IMR-90 (cell line): ENCODE data around the gene UTP11. TPM values are rescaled to one million over a fixed set of nuclear protein-coding genes. Genes with fewer than 3 reads are reported as not detected.

Experiments used
- ATAC-seq: fragments of 200-7000 bp; cut with Tn5 transposase; 2 replicates; pipeline ENCODE4 v1.9.1; 2020; ENCODE audit warnings: low read depth, mild to moderate bottlenecking, moderate library complexity
- BruUV-seq: library from RNA; stranded (reverse); fragments of 400-500 nt; replicated peaks from 2 replicates; lab custom pipeline; 2021; lab: Mats Ljungman, UMichigan
- CTCF ChIA-PET: fragments of 300-600 bp; formaldehyde crosslinking; extraction: SDS; loops from one replicate; lab custom pipeline; 2021; ENCODE audit warnings: antibody characterized with exemption; lab: Yijun Ruan, JAX
- POLR2A ChIA-PET: fragments of 300-600 bp; sonication (Branson Sonifier 250); formaldehyde crosslinking; loops from one replicate; lab custom pipeline; 2022; ENCODE audit warnings: antibody characterized with exemption; ENCODE audit not compliant: unreplicated experiment; lab: Charles Lee
- DNase-seq: peaks from one replicate; pipeline ENCODE4 v3.0.0; 2013
- H2AFZ ChIP-seq: replicated peaks from 2 replicates; pipeline ENCODE3; 2013; ENCODE audit warnings: low read length, mild to moderate bottlenecking; ENCODE audit not compliant: poor library complexity
- H2AK5ac ChIP-seq: 2 replicates; pipeline ENCODE4 v1.6.1; 2013; ENCODE audit warnings: low read depth, low read length, inconsistent platforms
- H2AK9ac ChIP-seq: replicated peaks from 2 replicates; pipeline ENCODE3; 2013; ENCODE audit warnings: mild to moderate bottlenecking, low read depth, low read length, moderate library complexity; ENCODE audit not compliant: poor library complexity
- H2BK120ac ChIP-seq: 2 replicates; pipeline ENCODE4 v1.6.1; 2013; ENCODE audit warnings: low read depth, low read length, inconsistent platforms
- H2BK15ac ChIP-seq: 3 replicates; pipeline ENCODE4 v1.6.1; 2013; ENCODE audit warnings: low read depth, low read length, inconsistent platforms
- H2BK20ac ChIP-seq: 2 replicates; pipeline ENCODE4 v1.6.1; 2013; ENCODE audit warnings: low read depth, mild to moderate bottlenecking, inconsistent platforms, low read length, moderate library complexity
- H2BK5ac ChIP-seq: 2 replicates; pipeline ENCODE4 v1.6.1; 2013; ENCODE audit warnings: mild to moderate bottlenecking, low read depth, low read length, inconsistent platforms; ENCODE audit not compliant: poor library complexity, severe bottlenecking
- H3K14ac ChIP-seq: replicated peaks from 2 replicates; pipeline ENCODE4 v1.6.1; 2013; ENCODE audit warnings: low read depth, low read length, inconsistent platforms
- H3K18ac ChIP-seq: 2 replicates; pipeline ENCODE4 v1.6.1; 2013; ENCODE audit warnings: low read depth, low read length, control low read depth
- H3K23ac ChIP-seq: 2 replicates; pipeline ENCODE4 v1.6.1; 2013; ENCODE audit warnings: low read depth, low read length, inconsistent platforms
- H3K27ac ChIP-seq: 2 replicates; pipeline ENCODE4 v1.5.1; 2013; ENCODE audit warnings: mild to moderate bottlenecking, control low read depth, low read length; ENCODE audit not compliant: insufficient read depth
- H3K27me3 ChIP-seq: 2 replicates; pipeline ENCODE4 v1.6.1; 2013; ENCODE audit warnings: low read length; ENCODE audit not compliant: control insufficient read depth, insufficient read depth
- H3K36me3 ChIP-seq: 2 replicates; pipeline ENCODE4 v1.6.1; 2013; ENCODE audit warnings: low read length, mixed read lengths; ENCODE audit not compliant: control insufficient read depth, insufficient read depth
- H3K4ac ChIP-seq: 2 replicates; pipeline ENCODE4 v1.6.1; 2013; ENCODE audit warnings: low read depth, low read length, inconsistent platforms
- H3K4me1 ChIP-seq: 2 replicates; pipeline ENCODE4 v1.6.1; 2013; ENCODE audit warnings: low read length, mixed read lengths; ENCODE audit not compliant: control insufficient read depth, insufficient read depth
- H3K4me2 ChIP-seq: 2 replicates; pipeline ENCODE4 v1.6.1; 2013; ENCODE audit warnings: low read depth, mild to moderate bottlenecking, control low read depth, low read length, moderate library complexity
- H3K4me3 ChIP-seq: 2 replicates; pipeline ENCODE4 v1.5.1; 2013; ENCODE audit warnings: low read depth, mild to moderate bottlenecking, control low read depth, low read length, moderate library complexity; ENCODE audit not compliant: insufficient read depth
- H3K56ac ChIP-seq: 2 replicates; pipeline ENCODE4 v1.6.1; 2013; ENCODE audit warnings: low read length, inconsistent platforms; ENCODE audit not compliant: insufficient read depth; ENCODE audit errors: extremely low read depth
- H3K79me1 ChIP-seq, 2 experiments: 2 replicates each; pipeline ENCODE4 v1.6.1; 2013; ENCODE audit warnings: low read length in 2 of 2, inconsistent platforms in 1 of 2, low read depth in 1 of 2
- H3K9ac ChIP-seq: 2 replicates; pipeline ENCODE4 v1.6.1; 2013; ENCODE audit warnings: low read depth, low read length, control low read depth
- H3K9me1 ChIP-seq: 2 replicates; pipeline ENCODE4 v1.6.1; 2013; ENCODE audit warnings: low read length, inconsistent platforms; ENCODE audit not compliant: insufficient read depth
- H3K9me3 ChIP-seq: 2 replicates; pipeline ENCODE4 v1.6.1; 2013; ENCODE audit warnings: low read length; ENCODE audit not compliant: control insufficient read depth, insufficient read depth
- H4K20me1 ChIP-seq: 2 replicates; pipeline ENCODE4 v1.6.1; 2013; ENCODE audit warnings: low read length, inconsistent platforms; ENCODE audit not compliant: insufficient read depth
- H4K5ac ChIP-seq: 2 replicates; pipeline ENCODE4 v1.6.1; 2013; ENCODE audit warnings: mild to moderate bottlenecking, low read depth, low read length, control low read depth
- H4K8ac ChIP-seq, 2 experiments: 2 replicates each; pipeline ENCODE4 v1.6.1; 2013; ENCODE audit warnings: low read depth in 2 of 2, low read length in 2 of 2, control low read depth in 1 of 2, inconsistent platforms in 1 of 2
- H4K91ac ChIP-seq: 2 replicates; pipeline ENCODE4 v1.6.1; 2013; ENCODE audit warnings: low read depth, low read length, inconsistent platforms; ENCODE audit not compliant: insufficient read depth
- MXI1 ChIP-seq: IDR thresholded peaks from 2 replicates; pipeline ENCODE4 v1.6.1; 2012; ENCODE audit warnings: low read depth, mild to moderate bottlenecking, low read length, moderate library complexity, borderline replicate concordance
- WGBS, 2 experiments: methylation state at CpG; one replicate each; pipeline versions ENCODE4 v1.1.5 to v1.1.7; 2013; ENCODE audit warnings: missing lambda C conversion rate in 2 of 2; ENCODE audit not compliant: insufficient read length in 1 of 2; ENCODE audit errors: extremely low coverage in 2 of 2; 5-methylcytosine and 5-hydroxymethylcytosine counted together
- dilution Hi-C: fragments of 300-500 bp; cut with HindIII; formaldehyde crosslinking; loops from one replicate; pipeline ENCODE4 v1.14.3; 2018; ENCODE audit warnings: low sequenced_read_pairs; ENCODE audit not compliant: unreplicated experiment
- in situ Hi-C: fragments of 300-500 bp; cut with MboI; formaldehyde crosslinking; loops from 3 replicates; pipeline ENCODE4 v1.14.3; 2019; ENCODE audit warnings: low sequenced_read_pairs, inconsistent platforms, mixed read lengths
- intact Hi-C: fragments of 100-400 bp; cut with micrococcal nuclease; formaldehyde crosslinking; loops from 2 replicates; pipeline ENCODE4 v1.10.0; 2022
- polyA plus RNA-seq, 3 experiments: library from polyadenylated mRNA; depleted of rRNA; stranded (reverse); fragments of >200 nt; gene quantifications; 2 replicates each; pipeline ENCODE4 v1.2.3, GENCODE V29; 2012; ENCODE audit warnings: low replicate concordance in 1 of 3
- total RNA-seq: library from RNA; depleted of rRNA; stranded (reverse); fragments of >200 nt; gene quantifications from 2 replicates; pipeline ENCODE4 v1.2.3, GENCODE V29; 2012

Gene UTP11
- total and polyA plus RNA-seq, 2 of the 4 experiments (the other 2 are of a cell fraction): 22.0 to 27.8 TPM

GRCh38 chr1:38052750-38053415, 40.3 kb downstream of the UTP11 start:
- H3K36me3 ChIP-seq: no peaks in the 10 kb centered on the region
- no peak overlapping the region for H3K56ac ChIP-seq
- H3K9me1 ChIP-seq: no peaks in the 10 kb centered on the region
- dilution Hi-C loops (no loop called here), in situ Hi-C loops (no loop called here), intact Hi-C loops (no loop called here)
- peaks cover 49% of the 10 kb centered on the region for H3K27me3 ChIP-seq
- no peak overlapping the region for H3K9ac ChIP-seq
- H3K4ac ChIP-seq: no peak overlapping the region
- no peak overlapping the region for H2AK9ac ChIP-seq
- H3K9me3 ChIP-seq: no peaks in the 10 kb centered on the region
- no peaks in the 10 kb centered on the region for H3K79me1 ChIP-seq
- H4K20me1 ChIP-seq: no peaks in the 10 kb centered on the region
- TF ChIP-seq MXI1: no peak
- H2BK120ac ChIP-seq: no peak overlapping the region
- H3K14ac ChIP-seq: no peak overlapping the region
- H2BK5ac ChIP-seq: no peak overlapping the region
- no peak overlapping the region for H3K4me3 ChIP-seq
- no peak overlapping the region for H4K8ac ChIP-seq
- H3K27ac ChIP-seq: no peak overlapping the region
- POLR2A ChIA-PET: no interaction called here
- CTCF ChIA-PET: no interaction called here
- WGBS, 2 experiments: no CpG with 5 or more reads among the region's 3 CpGs
- H3K4me1 ChIP-seq: no peaks in the 10 kb centered on the region
- no peak overlapping the region for H2BK15ac ChIP-seq
- no peak overlapping the region for H2BK20ac ChIP-seq
- ATAC-seq (no peak), DNase-seq (no peak)
- H3K4me2 ChIP-seq: no peak overlapping the region
- no peak overlapping the region for H3K23ac ChIP-seq
- no peak overlapping the region for H2AK5ac ChIP-seq
- H4K91ac ChIP-seq: no peak overlapping the region
- no peak overlapping the region for H4K5ac ChIP-seq
- no TSS peak for BruUV-seq
- H2AFZ ChIP-seq: no peak overlapping the region
- no peak overlapping the region for H3K18ac ChIP-seq
